ENCODE measurements around the gene TGFB3.
"Not testable (repeated sequence)": the region's sequence is repeated elsewhere in the genome, so short reads cannot be mapped to it uniquely, and the experiment has no call there.

TGFB3 gene

GRCh38 chr14:75946785-75947184 lies 35.0 kb downstream of the TGFB3 start:
- DNase-seq = peak; percentile 26

GRCh38 chr14:75944607-75945241 lies 37.1 kb downstream of the TGFB3 start:
- DNase-seq = no peak

- DNase-seq = no peak
Measured at GRCh38 chr14:75941030-75941429, 40.8 kb downstream of the TGFB3 start.

GRCh38 chr14:75939200-75939599 lies 42.6 kb downstream of the TGFB3 start:
- no peak for DNase-seq

GRCh38 chr14:75934998-75935628 lies 46.7 kb downstream of the TGFB3 start:
- peak; percentile 96 for DNase-seq

- peak; percentile 32 for DNase-seq
Measured at GRCh38 chr14:75933712-75934296, 48.0 kb downstream of the TGFB3 start.

DNA sequence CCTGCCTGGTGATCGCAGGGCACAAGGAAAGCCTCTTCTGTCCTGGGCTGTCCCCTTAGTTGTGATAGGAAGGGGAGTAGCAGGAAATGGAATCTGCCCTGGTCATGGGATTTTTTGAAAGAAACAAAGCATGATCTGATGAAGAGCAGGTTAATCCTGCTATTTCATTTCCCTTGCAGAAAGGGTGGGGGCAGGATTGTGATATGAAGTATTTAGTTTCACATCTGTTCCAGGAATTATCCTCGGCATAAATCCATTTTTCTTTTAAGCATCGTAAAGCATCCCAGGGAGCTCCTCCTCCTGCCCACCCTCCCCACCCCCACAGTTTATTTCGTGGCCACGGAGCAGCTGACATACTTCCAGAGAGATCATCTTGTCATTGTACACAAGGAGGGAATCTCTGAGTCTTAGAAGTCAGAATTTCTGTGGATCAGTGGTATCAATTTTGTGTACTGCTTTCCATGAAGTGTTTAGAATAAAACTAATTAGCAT lies 53.1 kb downstream of the TGFB3 start:
- peak; percentile 38 for DNase-seq

DNA sequence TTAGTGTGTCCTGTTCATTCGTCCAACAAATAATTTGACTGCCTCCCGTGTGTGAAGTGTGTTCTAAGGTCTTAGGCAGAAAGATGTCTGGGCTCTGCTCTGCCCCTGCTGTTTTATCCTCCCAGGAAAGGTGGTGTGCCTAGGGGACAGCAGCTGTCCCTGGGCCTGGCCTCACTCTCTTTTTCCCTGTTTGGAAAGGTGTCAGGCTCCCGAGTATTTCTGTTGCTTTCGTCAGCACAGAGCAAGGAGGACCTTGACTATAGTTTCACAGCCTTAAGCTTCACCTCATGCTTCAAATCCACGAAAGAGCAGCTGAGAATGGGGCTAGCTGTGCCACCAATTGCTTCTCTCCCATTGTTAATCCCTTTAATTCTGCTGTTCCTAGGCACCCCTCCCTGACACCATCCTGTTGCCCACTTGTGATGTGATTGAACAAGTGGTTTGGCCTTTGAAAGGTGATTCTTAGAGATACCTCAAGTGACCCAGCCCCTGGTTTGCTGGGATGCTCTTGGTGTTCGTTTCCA lies 54.2 kb downstream of the TGFB3 start:
- DNase-seq = peak; percentile 34

GRCh38 chr14:75926431-75927115 lies 55.2 kb downstream of the TGFB3 start:
- DNase-seq = no peak

DNA sequence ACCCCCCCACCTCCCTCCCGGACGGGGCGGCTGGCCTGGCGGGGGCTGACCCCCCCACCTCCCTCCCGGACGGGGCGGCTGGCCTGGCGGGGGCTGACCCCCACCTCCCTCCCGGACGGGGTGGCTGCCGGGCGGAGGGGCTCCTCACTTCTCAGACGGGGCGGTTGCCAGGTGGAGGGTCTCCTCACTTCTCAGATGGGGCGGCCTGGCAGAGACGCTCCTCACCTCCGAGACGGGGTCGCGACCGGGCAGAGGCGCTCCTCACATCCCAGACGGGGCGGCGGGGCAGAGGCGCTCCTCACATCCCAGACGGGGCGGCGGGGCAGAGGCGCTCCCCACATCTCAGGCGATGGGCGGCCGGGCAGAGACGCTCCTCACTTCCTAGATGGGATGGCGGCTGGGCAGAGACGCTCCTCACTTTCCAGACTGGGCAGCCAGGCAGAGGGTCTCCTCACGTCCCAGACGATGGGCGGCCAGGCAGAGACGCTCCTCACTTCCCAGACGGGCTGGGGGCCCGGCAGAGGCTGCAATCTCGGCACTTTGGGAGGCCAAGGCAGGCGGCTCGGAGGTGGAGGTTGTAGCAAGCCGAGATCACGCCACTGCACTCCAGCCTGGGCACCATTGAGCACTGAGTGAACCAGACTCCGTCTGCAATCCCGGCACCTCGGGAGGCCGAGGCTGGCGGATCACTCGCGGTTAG lies 56.5 kb downstream of the TGFB3 start:
- DNase-seq = not testable (repeated sequence)

GRCh38 chr14:75920421-75920820 lies 61.4 kb downstream of the TGFB3 start:
- DNase-seq = not testable (repeated sequence)

GRCh38 chr14:75917946-75918335 lies 63.9 kb downstream of the TGFB3 start:
- DNase-seq = no peak

DNA sequence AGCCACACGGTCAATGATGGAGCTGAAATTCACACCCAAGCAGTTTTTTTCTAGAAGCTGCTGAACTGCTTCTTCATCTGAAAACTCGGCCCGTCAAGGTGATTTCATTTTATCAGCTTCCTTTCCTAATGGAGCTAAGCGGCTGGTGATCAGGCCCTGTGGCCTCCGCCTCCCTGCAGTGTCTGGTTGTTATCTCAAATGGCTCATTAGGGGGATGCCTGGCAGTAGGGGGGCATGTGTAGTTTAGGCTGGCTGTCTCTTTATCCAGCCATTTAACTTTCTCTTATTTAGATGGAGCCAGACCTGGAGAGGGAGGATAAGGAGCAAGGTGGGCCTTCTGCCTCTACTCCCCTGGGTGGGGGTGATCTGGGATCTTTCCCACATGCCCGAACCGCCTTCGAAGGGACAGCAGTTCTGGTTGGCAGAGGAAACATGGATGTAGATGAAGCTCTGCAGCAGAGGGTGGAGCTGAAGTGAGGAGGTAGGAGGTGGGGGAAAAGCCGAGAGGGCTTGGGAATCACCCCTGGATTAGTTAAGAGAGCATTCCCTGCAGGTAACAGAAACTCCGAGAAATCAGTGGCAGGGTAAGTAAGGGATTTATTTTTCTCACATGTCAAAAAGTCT lies 64.4 kb downstream of the TGFB3 start:
- DNase-seq = no peak

- no peak for DNase-seq
Measured at GRCh38 chr14:75915045-75915444, 66.8 kb downstream of the TGFB3 start.

- no peak for DNase-seq
Measured at GRCh38 chr14:75913183-75913582, 68.6 kb downstream of the TGFB3 start.

GRCh38 chr14:75911883-75912282 lies 69.9 kb downstream of the TGFB3 start:
- no peak for DNase-seq

- peak; percentile 19 for DNase-seq
Measured at GRCh38 chr14:75910048-75910447, 71.7 kb downstream of the TGFB3 start.

- no peak for DNase-seq
Measured at GRCh38 chr14:75909630-75910029, 72.2 kb downstream of the TGFB3 start.

Data from NCI-H69 (cell line).